Activated B cell treated with CpG ODN at 0.5 μM for 24 hours (primary cell): Measurements from ENCODE around the gene FOXJ3. TPM values are rescaled to one million over a fixed set of nuclear protein-coding genes. Genes with fewer than 3 reads are reported as not detected.
"Not testable (repeated sequence)": the region's sequence is repeated elsewhere in the genome, so short reads cannot be mapped to it uniquely, and the experiment has no call there.

Source experiments
- ATAC-seq: fragments of 200-7000 bp; cut with Tn5 transposase; one replicate; pipeline ENCODE4 v1.10.0; 2021; ENCODE audit warnings: low read depth, mild to moderate bottlenecking, moderate library complexity
- CTCF ChIA-PET: fragments of 350-600 bp; sonication (Branson Sonifier 250); formaldehyde crosslinking; loops from one replicate; lab custom pipeline; 2021; ENCODE audit warnings: antibody characterized with exemption; lab: Charles Lee
- POLR2A ChIA-PET: fragments of 350-600 bp; sonication (Branson Sonifier 250); formaldehyde crosslinking; loops from one replicate; lab custom pipeline; 2021; ENCODE audit warnings: antibody characterized with exemption; lab: Charles Lee
- DNase-seq: peaks from one replicate; pipeline ENCODE4 v3.0.0; 2022
- H3K27ac Mint-ChIP-seq: one replicate; pipeline ENCODE4 v1.8.0; 2020; ENCODE audit warnings: mixed read lengths
- H3K27me3 Mint-ChIP-seq: one replicate; pipeline ENCODE4 v1.8.0; 2021; ENCODE audit warnings: mixed read lengths
- H3K36me3 Mint-ChIP-seq: one replicate; pipeline ENCODE4 v1.8.0; 2021; ENCODE audit warnings: low read depth, mixed read lengths
- H3K4me1 Mint-ChIP-seq: one replicate; pipeline ENCODE4 v1.8.0; 2021; ENCODE audit warnings: mixed read lengths
- H3K4me3 Mint-ChIP-seq: one replicate; pipeline ENCODE4 v1.8.0; 2020; ENCODE audit warnings: mild to moderate bottlenecking, mixed read lengths
- H3K9me3 Mint-ChIP-seq: one replicate; pipeline ENCODE4 v1.8.0; 2020; ENCODE audit warnings: mixed read lengths
- CTCF ChIP-seq: fragments of 200-600 bp; IDR thresholded peaks from one replicate; pipeline ENCODE4 v1.8.0; 2022; ENCODE audit warnings: antibody characterized with exemption, mild to moderate bottlenecking
- intact Hi-C: fragments of 100-400 bp; cut with micrococcal nuclease; formaldehyde crosslinking; loops from one replicate; pipeline ENCODE4 v1.15.1; 2024
- total RNA-seq: library from RNA; stranded (reverse); gene quantifications from 2 replicates; pipeline ENCODE4 v1.2.3, GENCODE V29; 2022

The FOXJ3 gene
- total RNA-seq, 1 donor from 2014 or later, result 63.9 TPM

GRCh38 chr1:42219627-42220026 is 115.4 kb downstream of the FOXJ3 start:
- DNase-seq, result no peak
- Mint-ChIP-seq H3K9me3 (peaks cover 4% of the 10 kb centered on the region), H3K4me1 (peaks cover 13% of the 10 kb centered on the region), H3K27ac (no peak overlapping the region), H3K4me3 (no peak overlapping the region), H3K36me3 (peaks cover 41% of the 10 kb centered on the region), H3K27me3 (no peaks in the 10 kb centered on the region)
- no peak for ATAC-seq
- ChIA-PET POLR2A (no interaction called here), CTCF (no interaction called here)
- TF ChIP-seq CTCF, result no peak
- intact Hi-C loops, result no loop called here

GRCh38 chr1:42214447-42214871 is 120.6 kb downstream of the FOXJ3 start:
- no peaks in the 10 kb centered on the region for H3K27me3 Mint-ChIP-seq
- DNase-seq (no peak), ATAC-seq (no peak)
- peaks cover 11% of the 10 kb centered on the region for H3K9me3 Mint-ChIP-seq
- intact Hi-C loops, result no loop called here
- peaks cover 28% of the 10 kb centered on the region for H3K4me1 Mint-ChIP-seq
- ChIA-PET CTCF (interaction anchor here (1.3 kb wide), 1 partner anchor 41 kb away, joined by 3 read pairs; no protein-coding TSS in a partner anchor), POLR2A (no interaction called here)
- no peak overlapping the region for H3K4me3 Mint-ChIP-seq
- peaks cover 53% of the 10 kb centered on the region for H3K36me3 Mint-ChIP-seq
- TF ChIP-seq CTCF, result no peak
- H3K27ac Mint-ChIP-seq, result peak overlapping the region; percentile 32

- Mint-ChIP-seq H3K4me3 (no peak overlapping the region), H3K27me3 (no peaks in the 10 kb centered on the region), H3K36me3 (peaks cover 54% of the 10 kb centered on the region), H3K4me1 (peaks cover 35% of the 10 kb centered on the region), H3K9me3 (peaks cover 12% of the 10 kb centered on the region), H3K27ac (no peak overlapping the region)
- POLR2A ChIA-PET, result interaction anchor here (0.8 kb wide), 1 partner anchor 998 kb away, joined by 3 read pairs; no protein-coding TSS in a partner anchor
- CTCF ChIA-PET, result interaction anchor here (1.2 kb wide), 1 partner anchor 37 kb away, joined by 3 read pairs; no protein-coding TSS in a partner anchor
- TF ChIP-seq CTCF, result no peak
- ATAC-seq (no peak), DNase-seq (no peak)
- intact Hi-C loops, result no loop called here
Measured at GRCh38 chr1:42211224-42211623, 123.8 kb downstream of the FOXJ3 start.

- ChIA-PET POLR2A (interaction anchor here (0.8 kb wide), 1 partner anchor 998 kb away, joined by 3 read pairs; no protein-coding TSS in a partner anchor), CTCF (interaction anchor here (1.2 kb wide), 1 partner anchor 37 kb away, joined by 3 read pairs; no protein-coding TSS in a partner anchor)
- Mint-ChIP-seq H3K4me1 (peaks cover 35% of the 10 kb centered on the region), H3K36me3 (peaks cover 58% of the 10 kb centered on the region), H3K9me3 (peaks cover 12% of the 10 kb centered on the region), H3K27me3 (no peaks in the 10 kb centered on the region), H3K4me3 (no peak overlapping the region), H3K27ac (no peak overlapping the region)
- no peak for TF ChIP-seq CTCF
- no peak for DNase-seq
- intact Hi-C loops, result no loop called here
- peak; percentile 60 for ATAC-seq
Measured at GRCh38 chr1:42210421-42211133, 124.5 kb downstream of the FOXJ3 start.

GRCh38 chr1:42209526-42210251 is 125.3 kb downstream of the FOXJ3 start:
- ChIA-PET CTCF (interaction anchor here (0.6 kb wide), 1 partner anchor 60 kb away, joined by 3 read pairs; no protein-coding TSS in a partner anchor), POLR2A (no interaction called here)
- peaks cover 12% of the 10 kb centered on the region for H3K9me3 Mint-ChIP-seq
- ATAC-seq (no peak), DNase-seq (no peak)
- peaks cover 35% of the 10 kb centered on the region for H3K4me1 Mint-ChIP-seq
- H3K27me3 Mint-ChIP-seq, result no peaks in the 10 kb centered on the region
- peaks cover 61% of the 10 kb centered on the region for H3K36me3 Mint-ChIP-seq
- TF ChIP-seq CTCF, result no peak
- intact Hi-C loops, result no loop called here
- H3K27ac Mint-ChIP-seq, result no peak overlapping the region
- no peak overlapping the region for H3K4me3 Mint-ChIP-seq

- H3K4me1 Mint-ChIP-seq, result peaks cover 29% of the 10 kb centered on the region
- ATAC-seq, POLR2A ChIA-PET, H3K4me3 Mint-ChIP-seq, H3K27ac Mint-ChIP-seq, DNase-seq, H3K27me3 Mint-ChIP-seq, intact Hi-C loops: not testable (repeated sequence)
- CTCF ChIA-PET, result interaction anchor here (0.6 to 2.3 kb wide), 2 partner anchors 29 to 33 kb away, joined by 3 to 5 read pairs; no protein-coding TSS in a partner anchor
- peaks cover 16% of the 10 kb centered on the region for H3K9me3 Mint-ChIP-seq
- peaks cover 66% of the 10 kb centered on the region for H3K36me3 Mint-ChIP-seq
Measured at GRCh38 chr1:42206930-42207329, 128.1 kb downstream of the FOXJ3 start.
